Mucosa of descending colon (tissue), 3 donors: ENCODE data around the gene APOC4. TPM values are rescaled to one million over a fixed set of nuclear protein-coding genes. Genes with fewer than 3 reads are reported as not detected.

Experiments
- ATAC-seq: fragments of 200-7000 bp; cut with Tn5 transposase; one replicate; pipeline ENCODE4 v1.9.1; 2020; ENCODE audit warnings: mild to moderate bottlenecking, moderate library complexity
- DNase-seq, 3 donors: peaks; one replicate each; pipeline ENCODE4 v3.0.0-alpha.2; 2020
- H3K36me3 ChIP-seq: fragments of 200-600 bp; one replicate; pipeline ENCODE4 v1.8.0; 2021; ENCODE audit warnings: low read depth, mild to moderate bottlenecking
- H3K4me1 ChIP-seq: fragments of 200-600 bp; one replicate; pipeline ENCODE4 v1.8.0; 2021; ENCODE audit warnings: low read depth, mild to moderate bottlenecking
- H3K4me3 ChIP-seq: fragments of 200-600 bp; one replicate; pipeline ENCODE4 v1.8.0; 2021; ENCODE audit warnings: mild to moderate bottlenecking
- H3K9me3 ChIP-seq: fragments of 200-600 bp; one replicate; pipeline ENCODE4 v1.8.0; 2021; ENCODE audit warnings: mild to moderate bottlenecking
- intact Hi-C, 2 donors: fragments of 100-400 bp; cut with DNase I in 1 of 2; cut with micrococcal nuclease in 1 of 2; formaldehyde crosslinking; loops; one replicate each; pipeline versions ENCODE4 v1.11.0 to v1.11.1; 2022; cut with DNase I, micrococcal nuclease
- total RNA-seq, 3 donors: library from RNA; stranded (reverse); fragmentation: NEBNext Ultra II Directional in 2 of 3; extraction: Animal tissue kit (Norgen Biotek cat#: 25700) in 2 of 3; gene quantifications; one replicate each; pipeline versions ENCODE4 v1.2.1 to v1.2.4, GENCODE V29; 2021 to 2023
- TF ChIP-seq, protein P1 (sequence below): fragments of 200-600 bp; IDR thresholded peaks from one replicate; pipeline ENCODE4 v1.8.0; 2022; ENCODE audit warnings: antibody characterized with exemption, mild to moderate bottlenecking
- donor health status: DM: no; HTN: no; CAD: no; lungs with moderate emphysema.
- donor health status: DM: no; HTN: no; CAD: no.
- donor health status: DM: no; HTN: yes; CAD: no.

Gene APOC4
- total RNA-seq, 3 donors from 2014 or later: not detected

DNA sequence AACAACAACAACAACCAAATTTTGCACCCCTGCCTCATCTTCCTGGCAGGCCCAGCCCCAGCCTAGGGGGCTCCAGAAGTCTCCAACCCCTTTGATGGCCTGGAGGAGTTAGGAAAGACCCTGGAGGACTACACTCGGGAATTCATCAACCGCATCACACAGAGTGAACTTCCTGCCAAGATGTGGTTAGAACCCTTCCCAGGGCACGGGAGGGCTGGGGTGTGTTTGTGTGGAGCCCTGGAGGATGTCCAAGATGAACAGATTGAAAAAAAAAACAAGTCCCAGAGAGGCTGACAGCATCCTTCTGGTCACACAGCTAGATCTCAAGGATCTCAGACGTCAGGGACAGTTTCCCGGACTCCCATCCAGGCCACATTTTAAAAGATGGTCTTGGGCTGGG is 14.3 kb upstream of the APOC4 start:
- no peak overlapping the region for H3K4me3 ChIP-seq
- TF ChIP-seq, protein P1, sequence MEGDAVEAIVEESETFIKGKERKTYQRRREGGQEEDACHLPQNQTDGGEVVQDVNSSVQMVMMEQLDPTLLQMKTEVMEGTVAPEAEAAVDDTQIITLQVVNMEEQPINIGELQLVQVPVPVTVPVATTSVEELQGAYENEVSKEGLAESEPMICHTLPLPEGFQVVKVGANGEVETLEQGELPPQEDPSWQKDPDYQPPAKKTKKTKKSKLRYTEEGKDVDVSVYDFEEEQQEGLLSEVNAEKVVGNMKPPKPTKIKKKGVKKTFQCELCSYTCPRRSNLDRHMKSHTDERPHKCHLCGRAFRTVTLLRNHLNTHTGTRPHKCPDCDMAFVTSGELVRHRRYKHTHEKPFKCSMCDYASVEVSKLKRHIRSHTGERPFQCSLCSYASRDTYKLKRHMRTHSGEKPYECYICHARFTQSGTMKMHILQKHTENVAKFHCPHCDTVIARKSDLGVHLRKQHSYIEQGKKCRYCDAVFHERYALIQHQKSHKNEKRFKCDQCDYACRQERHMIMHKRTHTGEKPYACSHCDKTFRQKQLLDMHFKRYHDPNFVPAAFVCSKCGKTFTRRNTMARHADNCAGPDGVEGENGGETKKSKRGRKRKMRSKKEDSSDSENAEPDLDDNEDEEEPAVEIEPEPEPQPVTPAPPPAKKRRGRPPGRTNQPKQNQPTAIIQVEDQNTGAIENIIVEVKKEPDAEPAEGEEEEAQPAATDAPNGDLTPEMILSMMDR: no peak
- intact Hi-C loops: no loop called here
- H3K4me1 ChIP-seq: peaks cover 5% of the 10 kb centered on the region
- no peaks in the 10 kb centered on the region for H3K9me3 ChIP-seq
- ATAC-seq (no peak), DNase-seq (no peak)
- no peaks in the 10 kb centered on the region for H3K36me3 ChIP-seq

DNA sequence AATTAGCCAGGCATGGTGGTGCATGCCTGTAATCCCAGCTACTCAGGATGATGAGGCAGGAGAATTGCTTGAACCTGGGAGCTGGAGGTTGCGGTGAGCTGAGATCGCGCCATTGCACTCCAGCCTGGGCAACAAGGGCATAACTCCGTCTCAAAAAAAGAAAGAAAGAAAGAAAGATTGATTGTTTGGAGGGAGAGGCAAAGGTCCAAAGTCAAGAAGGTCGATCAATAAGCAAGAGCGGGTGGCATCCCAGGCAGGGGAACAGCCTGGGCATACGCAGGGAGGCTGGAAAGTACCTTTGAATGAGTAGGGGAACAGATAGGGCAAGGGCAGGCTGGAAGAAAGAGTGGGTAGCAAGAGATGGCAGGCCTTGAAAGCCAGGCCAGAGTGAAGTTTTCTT is 11.9 kb upstream of the APOC4 start:
- DNase-seq: no peak
- intact Hi-C loops: no loop called here
- Histone ChIP-seq H3K9me3 (no peaks in the 10 kb centered on the region), H3K4me1 (no peaks in the 10 kb centered on the region), H3K4me3 (no peak overlapping the region), H3K36me3 (no peaks in the 10 kb centered on the region)
- ATAC-seq: no peak
- TF ChIP-seq, protein P1: no peak

DNA sequence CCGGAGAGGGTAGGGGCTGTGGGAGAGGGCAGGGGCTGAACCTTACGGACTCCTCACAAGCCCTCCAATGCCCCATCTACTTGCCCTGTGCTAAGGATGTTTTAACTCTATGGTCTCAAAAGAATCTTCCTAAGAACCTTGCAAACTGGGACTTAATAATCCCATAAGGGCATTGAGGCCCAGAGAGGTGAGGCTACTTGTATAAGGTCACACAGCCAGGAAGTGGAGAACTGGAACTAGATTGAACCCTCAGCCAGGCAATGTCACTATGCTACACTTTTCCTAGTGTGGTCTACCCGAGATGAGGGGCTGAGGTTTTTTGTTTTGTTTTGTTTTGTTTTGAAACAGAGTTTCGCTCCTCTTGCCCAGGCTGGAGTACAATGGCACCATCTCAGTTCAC is 10.5 kb upstream of the APOC4 start:
- H3K4me3 ChIP-seq: no peak overlapping the region
- no peaks in the 10 kb centered on the region for H3K9me3 ChIP-seq
- TF ChIP-seq, protein P1: no peak
- no peak for ATAC-seq
- intact Hi-C loops: no loop called here
- no peaks in the 10 kb centered on the region for H3K36me3 ChIP-seq
- no peaks in the 10 kb centered on the region for H3K4me1 ChIP-seq
- no peak for DNase-seq

DNA sequence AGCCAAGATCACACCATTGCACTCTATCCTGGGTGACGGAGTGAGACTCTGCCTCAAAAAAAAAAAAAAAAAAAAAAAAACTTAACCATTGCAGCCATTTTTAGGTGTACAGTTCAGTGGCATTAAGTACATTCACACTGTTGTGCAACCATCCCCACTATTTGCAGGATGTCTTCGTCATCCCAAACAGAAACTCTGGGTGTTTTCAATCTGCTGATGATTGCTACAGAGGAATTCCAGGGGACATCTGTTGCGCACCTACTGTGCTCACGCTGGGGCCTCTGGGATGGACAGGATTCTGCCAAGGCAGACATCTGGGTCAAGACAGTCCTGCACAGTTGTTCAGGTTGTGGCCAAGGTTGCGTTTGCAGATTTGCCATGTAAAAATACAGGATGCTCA is 2.4 kb upstream of the APOC4 start:
- Histone ChIP-seq H3K9me3 (no peaks in the 10 kb centered on the region), H3K4me1 (no peaks in the 10 kb centered on the region), H3K4me3 (no peak overlapping the region), H3K36me3 (no peaks in the 10 kb centered on the region)
- TF ChIP-seq, protein P1: no peak
- ATAC-seq (no peak), DNase-seq (no peak)
- intact Hi-C loops: no loop called here

DNA sequence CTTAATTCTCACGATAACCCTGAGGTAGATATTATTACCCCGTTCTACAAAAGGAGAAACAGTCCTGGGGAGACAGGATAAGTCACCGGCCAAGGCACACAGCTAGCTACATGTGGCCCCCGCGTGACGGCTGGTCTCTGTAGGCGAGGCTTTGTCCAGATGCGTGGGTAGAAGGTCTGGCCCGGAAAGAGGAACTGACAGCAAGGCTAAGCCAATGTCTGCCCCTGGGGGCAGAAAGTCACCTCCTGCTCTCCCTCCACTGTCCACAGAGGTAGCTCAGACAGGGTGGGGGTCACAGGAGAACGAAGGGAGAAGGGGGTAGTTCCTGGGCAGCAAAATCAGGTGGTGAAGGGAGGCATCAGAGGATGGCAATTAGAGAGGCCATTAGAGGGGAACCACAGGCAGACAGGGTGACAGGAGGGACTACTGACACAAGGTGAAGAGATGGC is 1.8 kb downstream of the APOC4 start:
- Histone ChIP-seq H3K4me1 (no peaks in the 10 kb centered on the region), H3K9me3 (no peaks in the 10 kb centered on the region), H3K36me3 (no peaks in the 10 kb centered on the region), H3K4me3 (no peak overlapping the region)
- ATAC-seq: peak; percentile 73
- intact Hi-C loops: no loop called here
- DNase-seq: peak in 2 of 3 donors; percentile 58 to 72
- TF ChIP-seq, protein P1: no peak

DNA sequence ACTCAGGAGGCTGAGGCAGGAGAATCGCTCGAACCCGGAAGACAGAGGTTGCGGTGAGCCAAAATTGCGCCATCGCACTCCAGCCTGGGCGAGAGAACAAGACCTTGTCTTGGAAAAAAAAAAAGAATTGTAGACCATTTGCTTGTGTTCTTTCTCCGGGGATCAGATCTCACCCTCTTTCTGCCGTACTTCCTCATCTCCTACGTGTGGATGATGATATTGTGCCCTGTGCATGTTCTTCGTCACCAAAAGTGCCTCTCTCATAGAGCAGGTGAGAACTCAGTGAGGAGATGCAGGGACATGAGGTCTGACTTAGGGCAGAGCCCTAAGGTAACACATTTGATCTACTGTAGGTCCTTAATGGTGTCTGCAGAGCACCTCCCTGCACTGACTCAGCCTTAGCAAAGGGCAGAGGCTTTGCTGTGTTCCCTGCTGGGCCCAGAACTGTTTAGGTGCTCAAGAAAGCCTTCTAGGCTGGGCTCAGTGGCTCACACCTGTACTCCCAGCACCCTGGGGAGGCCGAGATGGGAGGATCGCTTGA is 5.1 kb downstream of the APOC4 start:
- DNase-seq (no peak), ATAC-seq (no peak)
- no peak overlapping the region for H3K4me3 ChIP-seq
- no peaks in the 10 kb centered on the region for H3K36me3 ChIP-seq
- peaks cover 2% of the 10 kb centered on the region for H3K4me1 ChIP-seq
- TF ChIP-seq, protein P1: no peak
- intact Hi-C loops: no loop called here
- H3K9me3 ChIP-seq: no peaks in the 10 kb centered on the region
